H1 (cell line): ENCODE data around the gene ADM5. TPM values are rescaled to one million over a fixed set of nuclear protein-coding genes. Genes with fewer than 3 reads are reported as not detected.

Experiments used
- CTCF ChIA-PET: fragments of 300-600 bp; sonication (Branson Sonifier 250); formaldehyde crosslinking; loops from one replicate; lab custom pipeline; 2021; ENCODE audit not compliant: partially characterized antibody; lab: Charles Lee
- POLR2A ChIA-PET: fragments of 300-600 bp; sonication (Branson Sonifier 250); formaldehyde crosslinking; loops from one replicate; lab custom pipeline; 2021; ENCODE audit warnings: inconsistent platforms; ENCODE audit not compliant: partially characterized antibody; lab: Charles Lee
- DNase-seq, 2 experiments: peaks; one replicate each; pipeline versions ENCODE4 v3.0.0 to v3.0.0-alpha.2; 2010 to 2022; ENCODE audit warnings: low spot score in 2 of 2, low read depth in 1 of 2, mixed read lengths in 1 of 2
- FAIRE-seq: peaks from 2 replicates; lab custom pipeline; 2011; peaks lifted over from hg19 to GRCh38; lab: Jason Lieb, UNC
- H2AFZ ChIP-seq: 2 replicates; pipeline ENCODE4 v1.8.1; 2012; ENCODE audit warnings: low read length, inconsistent platforms
- H2AK5ac ChIP-seq: 2 replicates; pipeline ENCODE4 v1.6.1; 2013; ENCODE audit warnings: low read depth, low read length
- H2BK120ac ChIP-seq: replicated peaks from 2 replicates; pipeline ENCODE3; 2013; ENCODE audit warnings: low read depth, low read length, inconsistent platforms
- H2BK12ac ChIP-seq: 2 replicates; pipeline ENCODE4 v1.6.1; 2013; ENCODE audit warnings: low read depth, low read length
- H2BK15ac ChIP-seq: 2 replicates; pipeline ENCODE4 v1.6.1; 2013; ENCODE audit warnings: low read length
- H2BK20ac ChIP-seq: 2 replicates; pipeline ENCODE4 v1.6.1; 2013; ENCODE audit warnings: low read length
- H2BK5ac ChIP-seq: 2 replicates; pipeline ENCODE4 v1.6.1; 2013; ENCODE audit warnings: low read depth, low read length
- H3K14ac ChIP-seq: 2 replicates; pipeline ENCODE4 v1.6.1; 2013; ENCODE audit warnings: inconsistent platforms; ENCODE audit not compliant: insufficient read length
- H3K18ac ChIP-seq: 2 replicates; pipeline ENCODE4 v1.6.1; 2013; ENCODE audit warnings: low read length; ENCODE audit errors: extremely low read depth
- H3K23ac ChIP-seq: 2 replicates; pipeline ENCODE4 v1.6.1; 2013; ENCODE audit warnings: inconsistent platforms; ENCODE audit not compliant: insufficient read length
- H3K23me2 ChIP-seq: 2 replicates; pipeline ENCODE4 v1.6.1; 2013; ENCODE audit warnings: low read depth, low read length
- H3K27ac ChIP-seq: 2 replicates; pipeline ENCODE4 v1.6.1; 2011; ENCODE audit warnings: low read depth, low read length, inconsistent platforms
- H3K27me3 ChIP-seq, 4 experiments: replicated peaks in 1 of 4; 1 replicate in 1 of 4; 2 replicates in 3 of 4; pipeline versions ENCODE4 v1.6.1 to v1.8.1; 2011 to 2013; ENCODE audit warnings: low read length in 3 of 4, mild to moderate bottlenecking in 3 of 4, inconsistent platforms in 2 of 4, mixed read lengths in 2 of 4, moderate library complexity in 1 of 4; ENCODE audit not compliant: control insufficient read depth in 3 of 4, insufficient read depth in 3 of 4; ENCODE audit errors: extremely low read depth in 1 of 4
- H3K36me3 ChIP-seq, 4 experiments: 2 replicates each; pipeline versions ENCODE4 v1.6.1 to v1.8.1; 2011 to 2013; ENCODE audit warnings: mild to moderate bottlenecking in 4 of 4, low read length in 3 of 4, moderate library complexity in 2 of 4, control low read depth in 1 of 4, inconsistent platforms in 1 of 4; ENCODE audit not compliant: insufficient read depth in 4 of 4, control insufficient read depth in 2 of 4
- H3K4ac ChIP-seq: replicated peaks from 2 replicates; pipeline ENCODE3; 2013; ENCODE audit warnings: low read length, low read depth, mixed read lengths, inconsistent platforms; ENCODE audit not compliant: insufficient read length
- H3K4me1 ChIP-seq, 4 experiments: replicated peaks in 1 of 4; 1 replicate in 1 of 4; 2 replicates in 3 of 4; pipeline versions ENCODE4 v1.6.1 to v1.8.1; 2011 to 2013; ENCODE audit warnings: low read length in 3 of 4, inconsistent platforms in 2 of 4, mixed read lengths in 1 of 4; ENCODE audit not compliant: insufficient read depth in 4 of 4, control insufficient read depth in 3 of 4
- H3K4me2 ChIP-seq, 2 experiments: 2 replicates each; pipeline versions ENCODE4 v1.6.1 to v1.8.1; 2011 to 2013; ENCODE audit warnings: low read depth in 2 of 2, low read length in 2 of 2, control low read depth in 1 of 2, inconsistent platforms in 1 of 2, mild to moderate bottlenecking in 1 of 2; ENCODE audit not compliant: insufficient read depth in 1 of 2
- H3K4me3 ChIP-seq, 4 experiments: fragments of 200-600, 300-600 bp in 1 of 4; sonication (generic), shearing (Covaris generic), sonication (Bioruptor Twin) in 1 of 4; 2 replicates each; pipeline versions ENCODE4 v1.5.1 to v1.8.1; 2011 to 2016; ENCODE audit warnings: low read length in 4 of 4, low read depth in 3 of 4, control low read depth in 2 of 4, inconsistent platforms in 2 of 4, mild to moderate bottlenecking in 2 of 4, mixed read lengths in 1 of 4, moderate library complexity in 1 of 4; ENCODE audit not compliant: insufficient read depth in 2 of 4; ENCODE audit errors: extremely low read depth in 1 of 4
- H3K56ac ChIP-seq: replicated peaks from 2 replicates; pipeline ENCODE3; 2013; ENCODE audit warnings: low read depth, mild to moderate bottlenecking, mixed read lengths, low read length, inconsistent platforms; ENCODE audit not compliant: insufficient read length
- H3K79me1 ChIP-seq: 2 replicates; pipeline ENCODE4 v1.6.1; 2013; ENCODE audit warnings: low read depth, low read length, control low read depth
- H3K79me2 ChIP-seq, 2 experiments: 2 replicates each; pipeline versions ENCODE4 v1.6.1 to v1.8.1; 2012 to 2013; ENCODE audit warnings: low read length in 2 of 2, mild to moderate bottlenecking in 2 of 2, inconsistent platforms in 1 of 2; ENCODE audit not compliant: insufficient read depth in 2 of 2, control insufficient read depth in 1 of 2
- H3K9ac ChIP-seq, 4 experiments: replicated peaks in 1 of 4; 1 replicate in 1 of 4; 2 replicates in 3 of 4; pipeline versions ENCODE4 v1.6.1 to v1.8.1; 2011 to 2013; ENCODE audit warnings: low read depth in 3 of 4, low read length in 3 of 4, control low read depth in 2 of 4, mild to moderate bottlenecking in 2 of 4, moderate library complexity in 2 of 4, inconsistent platforms in 1 of 4; ENCODE audit errors: extremely low read depth in 1 of 4
- H3K9me3 ChIP-seq, 2 experiments: 2 replicates each; pipeline versions ENCODE4 v1.6.1 to v1.8.1; 2012 to 2013; ENCODE audit warnings: mild to moderate bottlenecking in 2 of 2, moderate library complexity in 2 of 2, control low read depth in 1 of 2, inconsistent platforms in 1 of 2, low read depth in 1 of 2, low read length in 1 of 2, mixed read lengths in 1 of 2; ENCODE audit not compliant: insufficient read depth in 2 of 2
- H4K20me1 ChIP-seq, 2 experiments: replicated peaks in 1 of 2; 2 replicates each; pipeline versions ENCODE3 to v1.8.1; 2011 to 2013; ENCODE audit warnings: inconsistent platforms in 2 of 2, low read length in 2 of 2, mild to moderate bottlenecking in 1 of 2; ENCODE audit not compliant: insufficient read depth in 2 of 2, control insufficient read depth in 1 of 2
- H4K5ac ChIP-seq: 2 replicates; pipeline ENCODE4 v1.6.1; 2013; ENCODE audit warnings: low read length, low read depth, mixed read lengths, inconsistent platforms; ENCODE audit not compliant: insufficient read length
- H4K8ac ChIP-seq: 2 replicates; pipeline ENCODE4 v1.8.0; 2013; ENCODE audit warnings: mild to moderate bottlenecking, moderate library complexity, low read length, inconsistent platforms; ENCODE audit not compliant: insufficient read depth; ENCODE audit errors: extremely low read depth
- H4K91ac ChIP-seq: replicated peaks from 2 replicates; pipeline ENCODE3; 2013; ENCODE audit warnings: low read length, mixed read lengths, inconsistent platforms; ENCODE audit not compliant: insufficient read length
- E2F6 ChIP-seq: IDR thresholded peaks from 2 replicates; pipeline ENCODE4 v1.6.1; 2012; ENCODE audit warnings: inconsistent platforms
- GABPA ChIP-seq: IDR thresholded peaks from 2 replicates; pipeline ENCODE4 v1.6.1; 2011; ENCODE audit warnings: mild to moderate bottlenecking, low read length, moderate library complexity, borderline replicate concordance; ENCODE audit not compliant: insufficient read depth
- JUN ChIP-seq: IDR thresholded peaks from 2 replicates; pipeline ENCODE4 v1.6.1; 2011; ENCODE audit warnings: low read depth, mild to moderate bottlenecking, improper control_type of control experiment, low read length
- MAFK ChIP-seq: IDR thresholded peaks from 2 replicates; pipeline ENCODE4 v1.6.1; 2012; ENCODE audit warnings: low read depth, mild to moderate bottlenecking, improper control_type of control experiment, low read length
- NRF1 ChIP-seq: IDR thresholded peaks from 2 replicates; pipeline ENCODE4 v1.6.1; 2011; ENCODE audit warnings: mild to moderate bottlenecking, low read depth, low read length, improper control_type of control experiment
- SIRT6 ChIP-seq: IDR thresholded peaks from one replicate; pipeline ENCODE4 v1.7.1; 2012; ENCODE audit warnings: low read length, inconsistent platforms
- SP2 ChIP-seq: IDR thresholded peaks from 2 replicates; pipeline ENCODE4 v1.6.1; 2012; ENCODE audit warnings: mild to moderate bottlenecking, low read length, inconsistent platforms
- SUZ12 ChIP-seq: fragments of 200-600 bp; sonication (generic); IDR thresholded peaks from 2 replicates; pipeline ENCODE4 v1.6.1; 2012; ENCODE audit warnings: mild to moderate bottlenecking, inconsistent platforms, low read length, moderate library complexity, mixed read lengths
- TBP ChIP-seq: IDR thresholded peaks from 2 replicates; pipeline ENCODE4 v1.6.1; 2011; ENCODE audit warnings: low read depth, low read length, improper control_type of control experiment
- USF2 ChIP-seq: IDR thresholded peaks from 2 replicates; pipeline ENCODE4 v1.6.1; 2011; ENCODE audit warnings: low read length, improper control_type of control experiment
- YY1 ChIP-seq: IDR thresholded peaks from 2 replicates; pipeline ENCODE4 v1.6.1; 2011; ENCODE audit warnings: low read depth, mild to moderate bottlenecking, low read length
- WGBS, 2 experiments: shearing (Covaris generic) in 1 of 2; methylation state at CpG; one replicate each; pipeline versions ENCODE4 v1.1.6 to v1.1.7; 2013 to 2015; ENCODE audit warnings: low lambda C conversion rate in 2 of 2, mixed read lengths in 2 of 2, inconsistent platforms in 1 of 2, low coverage in 1 of 2, missing lambda C conversion rate in 1 of 2; ENCODE audit not compliant: insufficient replicate concordance in 2 of 2, insufficient coverage in 1 of 2, insufficient read length in 1 of 2; ENCODE audit errors: extremely low coverage in 1 of 2, missing lambda C conversion rate in 1 of 2; 5-methylcytosine and 5-hydroxymethylcytosine counted together
- polyA plus RNA-seq, 7 experiments: library from polyadenylated mRNA; depleted of rRNA in 3 of 7; stranded (reverse) in 5 of 7; unstranded in 2 of 7; fragments of >200 nt in 5 of 7; fragments of 200-250 nt in 2 of 7; gene quantifications; 1 replicate in 5 of 7; 2 replicates in 1 of 7; 4 replicates in 1 of 7; pipeline versions ENCODE4 v1.2.1 to v1.2.3, GENCODE V29; 2011 to 2013; ENCODE audit warnings: missing spikeins in 2 of 7, mixed read lengths in 2 of 7
- total RNA-seq: library from RNA; stranded (reverse); fragmentation: NEBNext Ultra II Directional; extraction: Animal tissue kit (Norgen Biotek cat#: 25700); gene quantifications from 2 replicates; pipeline ENCODE4 v1.2.1, GENCODE V29; 2021
- TF ChIP-seq, protein P1 (sequence below): IDR thresholded peaks from 2 replicates; pipeline ENCODE4 v1.6.1; 2011; ENCODE audit warnings: low read depth, mild to moderate bottlenecking, low read length; ENCODE audit not compliant: insufficient read depth

The ADM5 gene
- total and polyA plus RNA-seq, 2 of the 8 experiments (the other 6 are each of a cell fraction or from before 2014, with no cell fraction given): 2.5 to 2.6 TPM

- Histone ChIP-seq H3K56ac (no peak overlapping the region), H4K91ac (no peak overlapping the region), H2AFZ (no peak overlapping the region), H2BK5ac (no peak overlapping the region), H3K4me1 (no peaks in the 10 kb centered on the region), H3K14ac (no peak overlapping the region), H3K9ac (no peak overlapping the region), H3K27ac (no peak overlapping the region), H3K4me2 (no peak overlapping the region; a peak in 1 of 4 replicates), H3K23ac (no peak overlapping the region), H2BK120ac (no peak overlapping the region), H3K27me3 (no peaks in the 10 kb centered on the region), H4K8ac (no peak overlapping the region), H3K4ac (no peak overlapping the region), H2BK15ac (no peak overlapping the region), H2BK12ac (no peak overlapping the region), H3K4me3 (no peak overlapping the region), H3K18ac (no peak overlapping the region), H3K79me2 (no peaks in the 10 kb centered on the region), H2AK5ac (no peak overlapping the region), H3K9me3 (no peaks in the 10 kb centered on the region), H2BK20ac (no peak overlapping the region), H3K79me1 (no peaks in the 10 kb centered on the region), H4K5ac (no peak overlapping the region), H3K23me2 (peaks cover 2% of the 10 kb centered on the region; the same call in 1 of the 2 replicates), H4K20me1 (no peaks in the 10 kb centered on the region), H3K36me3 (peaks cover 0 to 4% (median 2%) of the 10 kb centered on the region in 4 experiments; a peak in 5 of 8 replicates)
- no peak for FAIRE-seq
- WGBS, 2 experiments: 97% methylated on average over 8 of the region's 8 CpGs; no CpG with 5 or more reads in 1 of the 2 experiments
- DNase-seq: no peak
- POLR2A ChIA-PET: interaction anchor here (1.1 to 7.7 kb wide), 3 partner anchors 25 to 47 kb away, joined by 3 to 51 read pairs (median 5); partner anchors contain the start of genes ADM5 and CPT1C
- CTCF ChIA-PET: interaction anchor here (0.9 to 3.3 kb wide), 21 partner anchors 8 to 261 kb away, joined by 3 to 23 read pairs (median 7); partner anchors contain the start of genes CPT1C and TSKS
- no peak for TF ChIP-seq MAFK
- no peak for TF ChIP-seq GABPA
- TF ChIP-seq, protein P1, sequence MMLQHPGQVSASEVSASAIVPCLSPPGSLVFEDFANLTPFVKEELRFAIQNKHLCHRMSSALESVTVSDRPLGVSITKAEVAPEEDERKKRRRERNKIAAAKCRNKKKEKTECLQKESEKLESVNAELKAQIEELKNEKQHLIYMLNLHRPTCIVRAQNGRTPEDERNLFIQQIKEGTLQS: no peak
- TF ChIP-seq SP2: no peak
- TF ChIP-seq YY1: no peak
- no peak for TF ChIP-seq NRF1
- TF ChIP-seq SIRT6: no peak
- no peak for TF ChIP-seq SUZ12
- TF ChIP-seq USF2: no peak
- no peak for TF ChIP-seq JUN
- TF ChIP-seq TBP: no peak
- no peak for TF ChIP-seq E2F6
Observed at GRCh38 chr19:49718511-49718910, 29.1 kb downstream of the ADM5 start.
